Activated CD4-positive, CD25-positive, alpha-beta regulatory T cell treated with anti-CD3 and anti-CD28 coated beads, Interleukin-2, amount 50 U/mL, for 16 hours (primary cell): ENCODE results near the gene VN1R4.
"Not testable (repeated sequence)": the region's sequence is repeated elsewhere in the genome, so short reads cannot be mapped to it uniquely, and the experiment has no call there.

Source experiments
- DNase-seq: peaks from one replicate; pipeline ENCODE4 v3.0.0-alpha.2; 2020; ENCODE audit warnings: low read depth, low spot score

The VN1R4 gene

GRCh38 chr19:53267623-53268022 is at the start of gene VN1R4:
Gene VN1R4, minus strand, starts transcription at chr19:53267723. Its CDS starts 58 bp downstream, at chr19:53267665.
- not testable (repeated sequence) for DNase-seq

- no peak for DNase-seq
Measured at GRCh38 chr19:53311897-53312296, 44.4 kb upstream of the VN1R4 start.

- DNase-seq: no peak
Measured at GRCh38 chr19:53311044-53311443, 43.5 kb upstream of the VN1R4 start.

GRCh38 chr19:53308339-53308811 is 40.9 kb upstream of the VN1R4 start:
- no peak for DNase-seq

GRCh38 chr19:53301341-53301740 is 33.8 kb upstream of the VN1R4 start:
- not testable (repeated sequence) for DNase-seq

- no peak for DNase-seq
Measured at GRCh38 chr19:53294786-53295441, 27.4 kb upstream of the VN1R4 start.

- no peak for DNase-seq
Measured at GRCh38 chr19:53290758-53291549, 23.4 kb upstream of the VN1R4 start.

- DNase-seq: no peak
Measured at GRCh38 chr19:53285087-53285486, 17.6 kb upstream of the VN1R4 start.

- not testable (repeated sequence) for DNase-seq
Measured at GRCh38 chr19:53281947-53282346, 14.4 kb upstream of the VN1R4 start.

- DNase-seq: no peak
Measured at GRCh38 chr19:53275480-53275879, 8.0 kb upstream of the VN1R4 start.

- no peak for DNase-seq
Measured at GRCh38 chr19:53272044-53272443, 4.5 kb upstream of the VN1R4 start.

GRCh38 chr19:53269861-53270260 is 2.3 kb upstream of the VN1R4 start:
- not testable (repeated sequence) for DNase-seq

GRCh38 chr19:53257715-53258342 is 9.7 kb downstream of the VN1R4 start, which contains the start of gene VN1R2:
Gene VN1R2, plus strand, starts transcription at chr19:53258292. Its CDS starts 84 bp downstream, at chr19:53258376.
- not testable (repeated sequence) for DNase-seq

GRCh38 chr19:53254411-53255341 is 12.8 kb downstream of the VN1R4 start, which contains the start of gene ZNF677:
Gene ZNF677, minus strand, starts transcription at chr19:53254873. Its CDS starts 3,323 bp downstream, at chr19:53251550.
- DNase-seq: peak; percentile 58

GRCh38 chr19:53246498-53246897 is 21.0 kb downstream of the VN1R4 start:
- DNase-seq: no peak

GRCh38 chr19:53237114-53237777 is 30.3 kb downstream of the VN1R4 start:
- no peak for DNase-seq

- no peak for DNase-seq
Measured at GRCh38 chr19:53224606-53225005, 42.9 kb downstream of the VN1R4 start.

GRCh38 chr19:53222716-53223115 is 44.8 kb downstream of the VN1R4 start:
- DNase-seq: not testable (repeated sequence)
